K562 (cell line): ENCODE results near the gene MEF2C. TPM values are rescaled to one million over a fixed set of nuclear protein-coding genes. Genes with fewer than 3 reads are reported as not detected.

Experiments
- ATAC-seq: fragments of 200-7000 bp; cut with Tn5 transposase; 3 replicates; pipeline ENCODE4 v1.9.1; 2020; ENCODE audit warnings: moderate library complexity
- BruUV-seq: library from RNA; stranded (reverse); fragments of 400-500 nt; replicated peaks from 2 replicates; lab custom pipeline; 2021; lab: Mats Ljungman, UMichigan
- CTCF ChIA-PET: fragments of 300-600 bp; formaldehyde crosslinking; extraction: SDS; loops from one replicate; lab custom pipeline; 2021; ENCODE audit warnings: low intra/inter-chr PET ratio; lab: Yijun Ruan, JAX
- POLR2A ChIA-PET: fragments of 300-600, 350-650 bp; sonication (Branson Sonifier 250); formaldehyde crosslinking; extraction: SDS; loops from one replicate; lab custom pipeline; 2021; ENCODE audit warnings: antibody characterized with exemption, inconsistent platforms; lab: Yijun Ruan, JAX
- DNase-seq, 4 experiments: peaks; one replicate each; pipeline versions ENCODE4 v3.0.0 to v3.0.0-alpha.2; 2011 to 2018; ENCODE audit warnings: low spot score in 3 of 4, mixed read lengths in 3 of 4; ENCODE audit errors: extremely low read depth in 1 of 4
- FAIRE-seq: peaks from 2 replicates; lab custom pipeline; 2011; peaks lifted over from hg19 to GRCh38; lab: Jason Lieb, UNC
- H2AFZ ChIP-seq: 2 replicates; pipeline ENCODE4 v1.6.0; 2011; ENCODE audit warnings: low read depth, low read length, control low read depth, inconsistent platforms
- H3K27ac ChIP-seq: fragments of 200-600 bp; 3 replicates; pipeline ENCODE4 v1.8.0; 2011; ENCODE audit warnings: low read depth, mild to moderate bottlenecking, control low read depth, inconsistent platforms, low read length, moderate library complexity, mixed read lengths; ENCODE audit errors: extremely low read depth
- H3K27me3 ChIP-seq, 2 experiments: fragments of 300-600 bp in 1 of 2; 2 replicates in 1 of 2; 3 replicates in 1 of 2; pipeline versions ENCODE4 v1.6.0 to v1.8.0; 2011; ENCODE audit warnings: inconsistent platforms in 2 of 2, low read length in 2 of 2, mild to moderate bottlenecking in 1 of 2, mixed read lengths in 1 of 2, moderate library complexity in 1 of 2; ENCODE audit not compliant: control insufficient read depth in 2 of 2, insufficient read depth in 2 of 2
- H3K36me3 ChIP-seq: fragments of 300-600 bp; 3 replicates; pipeline ENCODE4 v1.8.0; 2011; ENCODE audit warnings: mild to moderate bottlenecking, low read length, inconsistent platforms; ENCODE audit not compliant: control insufficient read depth, insufficient read depth
- H3K4me1 ChIP-seq, 2 experiments: fragments of 200-600 bp in 1 of 2; replicated peaks in 1 of 2; 2 replicates in 1 of 2; 3 replicates in 1 of 2; pipeline versions ENCODE4 v1.5.1 to v1.8.0; 2011; ENCODE audit warnings: inconsistent platforms in 2 of 2, low read length in 2 of 2, mild to moderate bottlenecking in 1 of 2, mixed read lengths in 1 of 2, moderate library complexity in 1 of 2; ENCODE audit not compliant: control insufficient read depth in 2 of 2, insufficient read depth in 2 of 2
- H3K4me2 ChIP-seq: 2 replicates; pipeline ENCODE4 v1.6.1; 2011; ENCODE audit warnings: low read length, control low read depth, inconsistent platforms, mixed read lengths; ENCODE audit not compliant: insufficient read depth
- H3K4me3 ChIP-seq: fragments of 200-600 bp; sonication (generic), shearing (Covaris generic); 2 replicates; pipeline ENCODE4 v1.5.1; 2016; ENCODE audit warnings: control low read depth, inconsistent platforms
- H3K79me2 ChIP-seq: fragments of 200-600 bp; 3 replicates; pipeline ENCODE4 v1.8.0; 2011; ENCODE audit warnings: low read length, inconsistent platforms; ENCODE audit not compliant: control insufficient read depth, insufficient read depth
- H3K9ac ChIP-seq, 2 experiments: 2 replicates each; pipeline versions ENCODE4 v1.6.0 to v1.6.1; 2011; ENCODE audit warnings: low read depth in 2 of 2, low read length in 2 of 2, control low read depth in 1 of 2, inconsistent platforms in 1 of 2, mild to moderate bottlenecking in 1 of 2, mixed read lengths in 1 of 2; ENCODE audit not compliant: insufficient read depth in 1 of 2
- H3K9me1 ChIP-seq: one replicate; pipeline ENCODE4 v1.6.0; 2011; ENCODE audit warnings: inconsistent platforms, mild to moderate bottlenecking, low read length, moderate library complexity; ENCODE audit not compliant: control insufficient read depth, insufficient read depth
- H3K9me3 ChIP-seq: replicated peaks from 2 replicates; pipeline ENCODE4 v1.5.1; 2011; ENCODE audit warnings: low read depth, low read length, inconsistent platforms; ENCODE audit not compliant: control insufficient read depth, insufficient read depth
- H4K20me1 ChIP-seq: replicated peaks from 2 replicates; pipeline ENCODE4 v1.6.1; 2011; ENCODE audit warnings: low read length, inconsistent platforms, mixed read lengths; ENCODE audit not compliant: control insufficient read depth, insufficient read depth
- HNRNPL ChIP-seq: fragments of 200-400 bp; formaldehyde crosslinking; IDR thresholded peaks from 2 replicates; pipeline ENCODE4 v1.6.1; 2017; ENCODE audit warnings: low read depth, mild to moderate bottlenecking, low read length
- KAT7 ChIP-seq: sonication (generic); formaldehyde crosslinking; IDR thresholded peaks from 2 replicates; pipeline ENCODE4 v1.8.0; 2022; ENCODE audit warnings: missing genetic modification reagents, mild to moderate bottlenecking, borderline replicate concordance
- NONO ChIP-seq, 2 experiments: fragments of 200-400 bp in 1 of 2; fragments of 450-650 bp in 1 of 2; formaldehyde crosslinking in 1 of 2; IDR thresholded peaks; 2 replicates each; pipeline ENCODE4 v1.6.1; 2017; ENCODE audit warnings: low read depth in 2 of 2, mild to moderate bottlenecking in 2 of 2, moderate library complexity in 2 of 2, low read length in 1 of 2
- PBX2 ChIP-seq, 2 experiments: IDR thresholded peaks in 1 of 2; conservative IDR thresholded peaks in 1 of 2; 2 replicates each; pipeline ENCODE4 v1.6.1; 2016; ENCODE audit warnings: low read depth in 2 of 2, mild to moderate bottlenecking in 1 of 2, missing compliant biosample characterization in 1 of 2, missing genetic modification characterization in 1 of 2, moderate library complexity in 1 of 2
- PHF8 ChIP-seq: fragments of 200-600 bp; sonication (generic); IDR thresholded peaks from 2 replicates; pipeline ENCODE4 v1.6.1; 2012; ENCODE audit warnings: mixed run types, mild to moderate bottlenecking, inconsistent platforms, low read length, moderate library complexity, borderline replicate concordance
- TCF7L2 ChIP-seq: fragments of 150-350 bp; IDR thresholded peaks from 2 replicates; pipeline ENCODE4 v1.6.1; 2016; ENCODE audit warnings: low read depth, mild to moderate bottlenecking, low read length, moderate library complexity
- WGBS: fragments of 100-300 bp; shearing (Covaris generic); methylation state at CpG from one replicate; pipeline ENCODE4 v1.1.6; 2016; ENCODE audit warnings: low coverage, mixed read lengths; ENCODE audit not compliant: insufficient coverage; ENCODE audit errors: missing lambda C conversion rate; 5-methylcytosine and 5-hydroxymethylcytosine counted together
- in situ Hi-C: fragments of 300-500 bp; cut with MboI; formaldehyde crosslinking; loops from 4 replicates; pipeline ENCODE4 v1.15.0; 2018; ENCODE audit warnings: inconsistent platforms, mixed read lengths
- intact Hi-C: fragments of 100-400 bp; cut with micrococcal nuclease; formaldehyde crosslinking; loops from 2 replicates; pipeline ENCODE4 v1.14.2; 2022
- polyA plus RNA-seq, 8 experiments: library from polyadenylated mRNA; depleted of rRNA in 4 of 8; stranded (reverse) in 5 of 8; unstranded in 3 of 8; fragments of >200 nt; fragmentation: Nextera tagmentation in 2 of 8; fragmentation: Illumina TruSeq in 1 of 8; extraction: Ambion mirVana in 2 of 8; extraction: Trizol in 1 of 8; gene quantifications; 2 replicates each; pipeline versions ENCODE4 v1.2.1 to v1.2.3, GENCODE V29; 2011 to 2014; ENCODE audit warnings: inconsistent platforms in 1 of 8, missing spikeins in 1 of 8
- total RNA-seq, 7 experiments: library from RNA; depleted of rRNA in 6 of 7; stranded (reverse); fragments of >200 nt in 6 of 7; fragmentation: Illumina TruSeq in 2 of 7; extraction: Trizol in 2 of 7; gene quantifications; 2 replicates each; pipeline versions ENCODE4 v1.2.1 to v1.2.3, GENCODE V29; 2011 to 2021; ENCODE audit warnings: low replicate concordance in 1 of 7

Gene MEF2C
- total and polyA plus RNA-seq, 9 of the 15 experiments (the other 6 are each of a cell fraction or from before 2014, with no cell fraction given): 25.1 to 67.8 (median 58.3) TPM

GRCh38 chr5:88707216-88707965 lies 175.6 kb downstream of the MEF2C start:
- H4K20me1 ChIP-seq: no peaks in the 10 kb centered on the region
- ATAC-seq (no peak), FAIRE-seq (no peak), DNase-seq (no peak)
- ChIA-PET POLR2A (interaction anchor here (0.6 kb wide), 1 partner anchor 70 kb away, joined by 3 read pairs; no protein-coding TSS in a partner anchor), CTCF (no interaction called here)
- H2AFZ ChIP-seq: no peak overlapping the region
- no TSS peak for BruUV-seq
- H3K27ac ChIP-seq: no peak overlapping the region
- TF ChIP-seq KAT7 (CRISPR knock-in tag) (no peak), PBX2 (CRISPR knock-in tag; IDR thresholded peaks at IDR 0.05; ENCODE audit: low read depth) (no peak), PBX2 (tag; conservative IDR thresholded peaks at IDR 0.05; ENCODE audit: low read depth) (no peak), NONO (IDR thresholded peaks at IDR 0.05; ENCODE audit: low read depth in 2 of 2, low read length in 1 of 2) (no peak), PHF8 (no peak), TCF7L2 (no peak), HNRNPL (no peak)
- intact Hi-C loops: no loop called here
- H3K4me2 ChIP-seq: no peak overlapping the region
- in situ Hi-C loops: loop anchor here (25.0 kb wide), 1 partner anchor 1555 kb away; no protein-coding TSS in a partner anchor
- H3K36me3 ChIP-seq: no peaks in the 10 kb centered on the region
- 2% methylated on average over 4 of the region's 4 CpGs for WGBS
- no peak overlapping the region for H3K4me3 ChIP-seq
- no peaks in the 10 kb centered on the region for H3K79me2 ChIP-seq
- H3K9ac ChIP-seq: no peak overlapping the region
- no peaks in the 10 kb centered on the region for H3K4me1 ChIP-seq
- no peaks in the 10 kb centered on the region for H3K9me3 ChIP-seq
- H3K27me3 ChIP-seq: no peaks in the 10 kb centered on the region
- no peaks in the 10 kb centered on the region for H3K9me1 ChIP-seq
